Smooth muscle cell of the brain vasculature (primary cell): ENCODE data around the gene LMF1.
"Not testable (repeated sequence)": the region's sequence is repeated elsewhere in the genome, so short reads cannot be mapped to it uniquely, and the experiment has no call there.

ENCODE experiments used
- DNase-seq: peaks from one replicate; pipeline ENCODE4 v3.0.0-alpha.2; 2012; ENCODE audit warnings: low read depth, low spot score

Gene LMF1

GRCh38 chr16:869823-870641, 100.8 kb downstream of the LMF1 start:
- no peak for DNase-seq

- no peak for DNase-seq
These were observed 101.7 kb downstream of the LMF1 start for GRCh38 chr16:868846-869822.

- DNase-seq: no peak
These were observed 102.4 kb downstream of the LMF1 start for GRCh38 chr16:868386-868755.

GRCh38 chr16:867421-868385, 103.1 kb downstream of the LMF1 start:
- DNase-seq: no peak

- DNase-seq: no peak
These were observed 104.4 kb downstream of the LMF1 start for GRCh38 chr16:866252-866896.

GRCh38 chr16:865026-865425, 105.8 kb downstream of the LMF1 start:
- no peak for DNase-seq

GRCh38 chr16:861446-861845, 109.3 kb downstream of the LMF1 start:
- DNase-seq: no peak

GRCh38 chr16:860891-861290, 109.9 kb downstream of the LMF1 start:
- no peak for DNase-seq

GRCh38 chr16:858971-859370, 111.8 kb downstream of the LMF1 start:
- not testable (repeated sequence) for DNase-seq

- not testable (repeated sequence) for DNase-seq
These were observed 112.3 kb downstream of the LMF1 start for GRCh38 chr16:858441-858840.

- DNase-seq: no peak
These were observed 114.0 kb downstream of the LMF1 start for GRCh38 chr16:856811-857210.

GRCh38 chr16:856101-856500, 114.7 kb downstream of the LMF1 start:
- DNase-seq: no peak

GRCh38 chr16:855471-855870, 115.3 kb downstream of the LMF1 start:
- no peak for DNase-seq

- DNase-seq: no peak
These were observed 115.9 kb downstream of the LMF1 start for GRCh38 chr16:854808-855410.

- no peak for DNase-seq
These were observed 116.6 kb downstream of the LMF1 start for GRCh38 chr16:853981-854807.

GRCh38 chr16:853306-853705, 117.5 kb downstream of the LMF1 start:
- no peak for DNase-seq

GRCh38 chr16:852451-853185, 118.2 kb downstream of the LMF1 start:
- no peak for DNase-seq

- DNase-seq: no peak
These were observed 118.9 kb downstream of the LMF1 start for GRCh38 chr16:851871-852270.
